ENCODE results near the gene MYF5.

- TF ChIP-seq EZH2 (IDR thresholded peaks at IDR 0.05; ENCODE audit: insufficient read depth, poor library complexity, severe bottlenecking), result no peak
- TF ChIP-seq EZH2phosphoT487 (IDR thresholded peaks at IDR 0.05; ENCODE audit: insufficient read depth, low read depth), result no peak
Observed at GRCh38 chr12:80697270-80697887, 19.3 kb upstream of the MYF5 start.
